ENCODE data around the gene PRR18.

The PRR18 gene

GRCh38 chr6:166312832-166313231 lies 4.6 kb upstream of the PRR18 start:
- Histone ChIP-seq H3K9ac (ENCODE audit: low read depth, low read length, poor library complexity) (no peak overlapping the region), H2BK5ac (ENCODE audit: low read length) (no peak overlapping the region), H3K14ac (ENCODE audit: low read length) (no peak overlapping the region), H3K27ac (replicated peaks; ENCODE audit: low read length) (no peak overlapping the region), H3K4ac (ENCODE audit: low read length) (no peak overlapping the region), H3K36me3 (replicated peaks in 1 of 2; ENCODE audit: control insufficient read depth in 2 of 2, insufficient read depth in 2 of 2, low read length in 2 of 2) (no peaks in the 10 kb centered on the region), H3K4me1 (ENCODE audit: control insufficient read depth in 2 of 2, insufficient read depth in 1 of 2, low read depth in 1 of 2, low read length in 2 of 2) (peaks cover 0 to 4% of the 10 kb centered on the region in 2 donors), H3K79me1 (ENCODE audit: low read depth, low read length) (no peaks in the 10 kb centered on the region), H4K8ac (ENCODE audit: low read depth, low read length) (no peak overlapping the region), H2AFZ (ENCODE audit: low read length) (no peak overlapping the region), H3K9me3 (replicated peaks in 1 of 2; ENCODE audit: control insufficient read depth in 2 of 2, insufficient read depth in 1 of 2, low read depth in 1 of 2, low read length in 2 of 2) (no peaks in the 10 kb centered on the region), H2AK5ac (ENCODE audit: low read depth, low read length) (no peak overlapping the region), H2BK12ac (ENCODE audit: low read length) (no peak overlapping the region), H3K27me3 (ENCODE audit: control insufficient read depth in 3 of 3, insufficient read depth in 3 of 3, low read depth in 1 of 3, low read length in 3 of 3) (peaks cover 10 to 32% (median 25%) of the 10 kb centered on the region in 3 experiments), H2BK120ac (ENCODE audit: low read depth, low read length) (no peak overlapping the region), H3K18ac (ENCODE audit: low read length) (no peak overlapping the region), H2BK15ac (ENCODE audit: low read length) (no peak overlapping the region), H4K91ac (ENCODE audit: low read depth, low read length, poor library complexity) (no peak overlapping the region), H3K4me2 (ENCODE audit: insufficient read depth, low read length, poor library complexity, severe bottlenecking) (no peak overlapping the region), H3K23ac (ENCODE audit: low read depth, low read length, poor library complexity) (no peak overlapping the region), H3K4me3 (ENCODE audit: low read length in 2 of 2) (no peak overlapping the region)
- WGBS, 2 donors (ENCODE audit: extremely low coverage in 2 of 2, insufficient read length in 2 of 2, insufficient replicate concordance in 1 of 2), result no CpG with 5 or more reads among the region's 1 CpG
- DNase-seq (ENCODE audit: low spot score), result no peak

- H2BK12ac ChIP-seq (ENCODE audit: low read length), result no peak overlapping the region
- H3K36me3 ChIP-seq (replicated peaks in 1 of 2; ENCODE audit: control insufficient read depth in 2 of 2, insufficient read depth in 2 of 2, low read length in 2 of 2), result no peaks in the 10 kb centered on the region
- no peak overlapping the region for H2BK15ac ChIP-seq (ENCODE audit: low read length)
- H2BK120ac ChIP-seq (ENCODE audit: low read depth, low read length), result no peak overlapping the region
- H3K4me3 ChIP-seq (ENCODE audit: low read length in 2 of 2), result no peak overlapping the region
- H3K27ac ChIP-seq (replicated peaks; ENCODE audit: low read length), result no peak overlapping the region
- no peak overlapping the region for H3K14ac ChIP-seq (ENCODE audit: low read length)
- H2AFZ ChIP-seq (ENCODE audit: low read length), result no peak overlapping the region
- DNase-seq (ENCODE audit: low spot score), result no peak
- no peak overlapping the region for H3K4ac ChIP-seq (ENCODE audit: low read length)
- no CpG with 5 or more reads among the region's 12 CpGs for WGBS, 2 donors (ENCODE audit: extremely low coverage in 2 of 2, insufficient read length in 2 of 2, insufficient replicate concordance in 1 of 2)
- H3K9me3 ChIP-seq (replicated peaks in 1 of 2; ENCODE audit: control insufficient read depth in 2 of 2, insufficient read depth in 1 of 2, low read depth in 1 of 2, low read length in 2 of 2), result no peaks in the 10 kb centered on the region
- H3K27me3 ChIP-seq (ENCODE audit: control insufficient read depth in 3 of 3, insufficient read depth in 3 of 3, low read depth in 1 of 3, low read length in 3 of 3), result peaks cover 22 to 52% (median 42%) of the 10 kb centered on the region in 3 experiments
- peaks cover 0 to 4% of the 10 kb centered on the region in 2 donors for H3K4me1 ChIP-seq (ENCODE audit: control insufficient read depth in 2 of 2, insufficient read depth in 1 of 2, low read depth in 1 of 2, low read length in 2 of 2)
- H3K18ac ChIP-seq (ENCODE audit: low read length), result no peak overlapping the region
- H3K9ac ChIP-seq (ENCODE audit: low read depth, low read length, poor library complexity), result no peak overlapping the region
- H3K23ac ChIP-seq (ENCODE audit: low read depth, low read length, poor library complexity), result no peak overlapping the region
- H2AK5ac ChIP-seq (ENCODE audit: low read depth, low read length), result peak overlapping the region; percentile 35
- H4K8ac ChIP-seq (ENCODE audit: low read depth, low read length), result no peak overlapping the region
- no peak overlapping the region for H4K91ac ChIP-seq (ENCODE audit: low read depth, low read length, poor library complexity)
- no peak overlapping the region for H3K4me2 ChIP-seq (ENCODE audit: insufficient read depth, low read length, poor library complexity, severe bottlenecking)
- H2BK5ac ChIP-seq (ENCODE audit: low read length), result no peak overlapping the region
- peaks cover 2% of the 10 kb centered on the region for H3K79me1 ChIP-seq (ENCODE audit: low read depth, low read length)
Measured at GRCh38 chr6:166310634-166311033, 2.4 kb upstream of the PRR18 start.

GRCh38 chr6:166309977-166310376 lies 1.8 kb upstream of the PRR18 start:
- Histone ChIP-seq H3K4me1 (ENCODE audit: control insufficient read depth in 2 of 2, insufficient read depth in 1 of 2, low read depth in 1 of 2, low read length in 2 of 2) (peaks cover 0 to 6% of the 10 kb centered on the region in 2 donors), H3K79me1 (ENCODE audit: low read depth, low read length) (peaks cover 2% of the 10 kb centered on the region), H2BK5ac (ENCODE audit: low read length) (no peak overlapping the region), H2BK12ac (ENCODE audit: low read length) (no peak overlapping the region), H3K23ac (ENCODE audit: low read depth, low read length, poor library complexity) (no peak overlapping the region), H3K27me3 (ENCODE audit: control insufficient read depth in 3 of 3, insufficient read depth in 3 of 3, low read depth in 1 of 3, low read length in 3 of 3) (peaks cover 22 to 58% (median 45%) of the 10 kb centered on the region in 3 experiments), H4K91ac (ENCODE audit: low read depth, low read length, poor library complexity) (no peak overlapping the region), H3K4ac (ENCODE audit: low read length) (no peak overlapping the region), H3K9ac (ENCODE audit: low read depth, low read length, poor library complexity) (no peak overlapping the region), H3K18ac (ENCODE audit: low read length) (no peak overlapping the region), H4K8ac (ENCODE audit: low read depth, low read length) (no peak overlapping the region), H3K4me3 (ENCODE audit: low read length in 2 of 2) (no peak overlapping the region), H3K36me3 (replicated peaks in 1 of 2; ENCODE audit: control insufficient read depth in 2 of 2, insufficient read depth in 2 of 2, low read length in 2 of 2) (no peaks in the 10 kb centered on the region), H2AFZ (ENCODE audit: low read length) (no peak overlapping the region), H3K14ac (ENCODE audit: low read length) (peak overlapping the region; percentile 8), H3K9me3 (replicated peaks in 1 of 2; ENCODE audit: control insufficient read depth in 2 of 2, insufficient read depth in 1 of 2, low read depth in 1 of 2, low read length in 2 of 2) (no peaks in the 10 kb centered on the region), H3K4me2 (ENCODE audit: insufficient read depth, low read length, poor library complexity, severe bottlenecking) (no peak overlapping the region), H2BK15ac (ENCODE audit: low read length) (no peak overlapping the region), H3K27ac (replicated peaks; ENCODE audit: low read length) (no peak overlapping the region), H2AK5ac (ENCODE audit: low read depth, low read length) (no peak overlapping the region), H2BK120ac (ENCODE audit: low read depth, low read length) (no peak overlapping the region)
- DNase-seq (ENCODE audit: low spot score), result no peak
- no CpG with 5 or more reads among the region's 9 CpGs for WGBS, 2 donors (ENCODE audit: extremely low coverage in 2 of 2, insufficient read length in 2 of 2, insufficient replicate concordance in 1 of 2)

- Histone ChIP-seq H4K8ac (ENCODE audit: low read depth, low read length) (no peak overlapping the region), H2BK120ac (ENCODE audit: low read depth, low read length) (no peak overlapping the region), H3K27me3 (ENCODE audit: control insufficient read depth in 3 of 3, insufficient read depth in 3 of 3, low read depth in 1 of 3, low read length in 3 of 3) (peaks cover 22 to 68% (median 45%) of the 10 kb centered on the region in 3 experiments), H3K4ac (ENCODE audit: low read length) (no peak overlapping the region), H2BK5ac (ENCODE audit: low read length) (no peak overlapping the region), H4K91ac (ENCODE audit: low read depth, low read length, poor library complexity) (no peak overlapping the region), H3K14ac (ENCODE audit: low read length) (no peak overlapping the region), H3K36me3 (replicated peaks in 1 of 2; ENCODE audit: control insufficient read depth in 2 of 2, insufficient read depth in 2 of 2, low read length in 2 of 2) (no peaks in the 10 kb centered on the region), H3K79me1 (ENCODE audit: low read depth, low read length) (peaks cover 2% of the 10 kb centered on the region), H2BK15ac (ENCODE audit: low read length) (no peak overlapping the region), H2BK12ac (ENCODE audit: low read length) (no peak overlapping the region), H3K9me3 (replicated peaks in 1 of 2; ENCODE audit: control insufficient read depth in 2 of 2, insufficient read depth in 1 of 2, low read depth in 1 of 2, low read length in 2 of 2) (no peaks in the 10 kb centered on the region), H3K27ac (replicated peaks; ENCODE audit: low read length) (no peak overlapping the region), H3K9ac (ENCODE audit: low read depth, low read length, poor library complexity) (no peak overlapping the region), H2AFZ (ENCODE audit: low read length) (peak overlapping the region; percentile 98), H3K4me1 (ENCODE audit: control insufficient read depth in 2 of 2, insufficient read depth in 1 of 2, low read depth in 1 of 2, low read length in 2 of 2) (peaks cover 0 to 6% of the 10 kb centered on the region in 2 donors), H3K4me3 (ENCODE audit: low read length in 2 of 2) (peak overlapping the region; percentile 42 to 78), H3K18ac (ENCODE audit: low read length) (no peak overlapping the region), H3K4me2 (ENCODE audit: insufficient read depth, low read length, poor library complexity, severe bottlenecking) (peak overlapping the region; percentile 94), H3K23ac (ENCODE audit: low read depth, low read length, poor library complexity) (peak overlapping the region; percentile 48), H2AK5ac (ENCODE audit: low read depth, low read length) (peak overlapping the region; percentile 24)
- DNase-seq (ENCODE audit: low spot score), result no peak
- WGBS, 2 donors (ENCODE audit: extremely low coverage in 2 of 2, insufficient read length in 2 of 2, insufficient replicate concordance in 1 of 2), result no CpG with 5 or more reads among the region's 11 CpGs
Measured at GRCh38 chr6:166308769-166309589, 787 bp upstream of the PRR18 start.

All from neuronal stem cell (in vitro differentiated cells).